ENCODE measurements around the gene SPEF2.
"Not testable (repeated sequence)": the region's sequence is repeated elsewhere in the genome, so short reads cannot be mapped to it uniquely, and the experiment has no call there.

GRCh38 chr5:35672296-35672655 lies 54.6 kb downstream of the SPEF2 start:
- TF ChIP-seq CTCF (conservative IDR thresholded peaks at IDR 0.05; ENCODE audit: low read length); EZH2phosphoT487 (IDR thresholded peaks at IDR 0.05; ENCODE audit: borderline replicate concordance, low read depth, low read length): not testable (repeated sequence)
